CD4-positive, alpha-beta T cell treated with Interleukin-17A for 1 hour (primary cell): ENCODE data around the gene TNP2.

Source experiments
- DNase-seq: peaks from one replicate; pipeline ENCODE4 v3.0.0-alpha.2; 2020

Gene TNP2

GRCh38 chr16:11276896-11277593 is 7.9 kb upstream of the TNP2 start:
- no peak for DNase-seq

GRCh38 chr16:11276143-11276895 is 7.2 kb upstream of the TNP2 start, which contains the start of gene PRM2:
PRM2 (minus strand) TSS chr16:11276480; CDS start chr16:11276370, 110 bp downstream.
- no peak for DNase-seq

- no peak for DNase-seq
These were observed 5.8 kb upstream of the TNP2 start for GRCh38 chr16:11274964-11275363.

- no peak for DNase-seq
These were observed 4.7 kb upstream of the TNP2 start for GRCh38 chr16:11273721-11274324.

GRCh38 chr16:11272921-11273720 is 4.0 kb upstream of the TNP2 start, which contains the start of gene PRM3:
PRM3 (minus strand) TSS chr16:11273629; CDS start chr16:11273595, 34 bp downstream.
- no peak for DNase-seq

- no peak for DNase-seq
These were observed 3.4 kb upstream of the TNP2 start for GRCh38 chr16:11272484-11272883.

GRCh38 chr16:11271610-11272009 is 2.5 kb upstream of the TNP2 start:
- no peak for DNase-seq

- DNase-seq, result no peak
These were observed 1.6 kb upstream of the TNP2 start for GRCh38 chr16:11270602-11271162.

GRCh38 chr16:11265124-11265523 is 4.0 kb downstream of the TNP2 start:
- DNase-seq, result no peak

- DNase-seq, result no peak
These were observed 4.8 kb downstream of the TNP2 start for GRCh38 chr16:11264155-11264832.

- peak; percentile 49 for DNase-seq
These were observed 5.4 kb downstream of the TNP2 start for GRCh38 chr16:11263737-11264136.

- DNase-seq, result no peak
These were observed 6.2 kb downstream of the TNP2 start for GRCh38 chr16:11262915-11263314.

- no peak for DNase-seq
These were observed 8.5 kb downstream of the TNP2 start for GRCh38 chr16:11260596-11260966.

GRCh38 chr16:11259655-11260595 is 9.2 kb downstream of the TNP2 start:
- no peak for DNase-seq

- peak; percentile 71 for DNase-seq
These were observed 10.3 kb downstream of the TNP2 start for GRCh38 chr16:11258553-11259492.

- peak; percentile 72 for DNase-seq
These were observed 11.8 kb downstream of the TNP2 start for GRCh38 chr16:11257131-11257938.

GRCh38 chr16:11256661-11257130 is 12.4 kb downstream of the TNP2 start:
- no peak for DNase-seq
